BE2C (cell line): ENCODE measurements around the gene SELENOM.
A peak's percentile ranks its signal among the peaks of the same experiment; 100 is the strongest.

ENCODE experiments used
- DNase-seq: peaks from one replicate; pipeline ENCODE4 v3.0.0-alpha.2; 2020
- H3K27me3 ChIP-seq: fragments of 250-450 bp; sonication (Bioruptor Pico); 2 replicates; pipeline ENCODE4 v1.5.1; 2020; ENCODE audit warnings: mild to moderate bottlenecking
- H3K36me3 ChIP-seq: fragments of 250-450 bp; sonication (Bioruptor Pico); 2 replicates; pipeline ENCODE4 v1.5.1; 2020; ENCODE audit warnings: mild to moderate bottlenecking
- H3K4me1 ChIP-seq: fragments of 250-450 bp; sonication (Bioruptor Pico); 2 replicates; pipeline ENCODE4 v1.5.1; 2020
- H3K4me3 ChIP-seq: 2 replicates; pipeline ENCODE4 v1.5.1; 2011; ENCODE audit warnings: low read depth, low read length
- H3K9me3 ChIP-seq: fragments of 250-450 bp; sonication (Bioruptor Pico); 2 replicates; pipeline ENCODE4 v1.5.1; 2020
- TF ChIP-seq, protein P1 (sequence below): IDR thresholded peaks from 2 replicates; pipeline ENCODE4 v1.5.1; 2012; ENCODE audit warnings: mild to moderate bottlenecking, low read depth, low read length

SELENOM gene

DNA sequence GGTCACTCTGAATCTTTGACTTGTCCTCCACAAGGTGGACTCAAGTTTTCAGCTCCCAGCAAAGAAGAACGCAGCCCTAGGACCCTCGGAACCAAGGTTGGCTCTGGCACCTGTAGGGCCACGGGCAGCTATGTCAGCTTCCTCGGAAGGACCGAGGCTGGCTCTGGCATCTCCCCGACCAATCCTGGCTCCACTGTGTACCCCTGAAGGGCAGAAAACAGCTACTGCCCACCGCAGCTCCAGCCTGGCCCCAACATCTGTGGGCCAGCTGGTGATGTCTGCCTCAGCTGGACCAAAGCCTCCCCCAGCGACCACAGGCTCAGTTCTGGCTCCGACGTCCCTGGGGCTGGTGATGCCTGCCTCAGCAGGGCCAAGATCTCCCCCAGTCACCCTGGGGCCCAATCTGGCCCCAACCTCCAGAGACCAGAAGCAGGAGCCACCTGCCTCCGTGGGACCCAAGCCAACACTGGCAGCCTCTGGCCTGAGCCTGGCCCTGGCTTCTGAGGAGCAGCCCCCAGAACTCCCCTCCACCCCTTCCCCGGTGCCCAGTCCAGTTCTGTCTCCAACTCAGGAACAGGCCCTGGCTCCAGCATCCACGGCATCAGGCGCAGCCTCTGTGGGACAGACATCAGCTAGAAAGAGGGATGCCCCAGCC lies 17.6 kb upstream of the SELENOM start:
- no peaks in the 10 kb centered on the region for H3K36me3 ChIP-seq
- no peaks in the 10 kb centered on the region for H3K9me3 ChIP-seq
- peak; percentile 54 for DNase-seq
- TF ChIP-seq, protein P1, sequence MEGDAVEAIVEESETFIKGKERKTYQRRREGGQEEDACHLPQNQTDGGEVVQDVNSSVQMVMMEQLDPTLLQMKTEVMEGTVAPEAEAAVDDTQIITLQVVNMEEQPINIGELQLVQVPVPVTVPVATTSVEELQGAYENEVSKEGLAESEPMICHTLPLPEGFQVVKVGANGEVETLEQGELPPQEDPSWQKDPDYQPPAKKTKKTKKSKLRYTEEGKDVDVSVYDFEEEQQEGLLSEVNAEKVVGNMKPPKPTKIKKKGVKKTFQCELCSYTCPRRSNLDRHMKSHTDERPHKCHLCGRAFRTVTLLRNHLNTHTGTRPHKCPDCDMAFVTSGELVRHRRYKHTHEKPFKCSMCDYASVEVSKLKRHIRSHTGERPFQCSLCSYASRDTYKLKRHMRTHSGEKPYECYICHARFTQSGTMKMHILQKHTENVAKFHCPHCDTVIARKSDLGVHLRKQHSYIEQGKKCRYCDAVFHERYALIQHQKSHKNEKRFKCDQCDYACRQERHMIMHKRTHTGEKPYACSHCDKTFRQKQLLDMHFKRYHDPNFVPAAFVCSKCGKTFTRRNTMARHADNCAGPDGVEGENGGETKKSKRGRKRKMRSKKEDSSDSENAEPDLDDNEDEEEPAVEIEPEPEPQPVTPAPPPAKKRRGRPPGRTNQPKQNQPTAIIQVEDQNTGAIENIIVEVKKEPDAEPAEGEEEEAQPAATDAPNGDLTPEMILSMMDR, result no peak
- peaks cover 15% of the 10 kb centered on the region for H3K4me1 ChIP-seq
- H3K27me3 ChIP-seq, result no peaks in the 10 kb centered on the region
- no peak overlapping the region for H3K4me3 ChIP-seq

DNA sequence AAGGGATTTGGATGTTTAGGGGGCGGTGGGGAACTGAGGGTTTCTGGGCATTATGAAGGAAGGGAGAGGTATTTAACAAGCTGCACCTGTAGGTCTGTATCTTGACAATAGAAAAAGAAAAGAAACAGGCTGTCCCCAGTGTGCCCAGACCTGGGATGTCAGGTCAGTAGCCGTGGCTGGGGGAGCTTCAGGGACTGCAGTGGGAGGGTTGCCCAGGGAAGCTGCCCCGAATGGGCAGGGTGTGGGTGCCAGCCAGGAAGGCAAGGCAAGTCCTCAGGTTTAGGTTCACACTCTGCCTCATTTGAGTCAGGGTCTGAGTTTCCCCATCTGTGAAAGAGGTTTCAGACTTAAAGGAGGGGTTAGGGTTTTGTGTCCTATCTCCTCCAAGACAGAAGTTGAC lies 16.9 kb upstream of the SELENOM start:
- TF ChIP-seq, protein P1, result no peak
- H3K36me3 ChIP-seq, result no peaks in the 10 kb centered on the region
- no peak for DNase-seq
- no peak overlapping the region for H3K4me3 ChIP-seq
- H3K4me1 ChIP-seq, result peaks cover 15% of the 10 kb centered on the region
- no peaks in the 10 kb centered on the region for H3K9me3 ChIP-seq
- no peaks in the 10 kb centered on the region for H3K27me3 ChIP-seq

DNA sequence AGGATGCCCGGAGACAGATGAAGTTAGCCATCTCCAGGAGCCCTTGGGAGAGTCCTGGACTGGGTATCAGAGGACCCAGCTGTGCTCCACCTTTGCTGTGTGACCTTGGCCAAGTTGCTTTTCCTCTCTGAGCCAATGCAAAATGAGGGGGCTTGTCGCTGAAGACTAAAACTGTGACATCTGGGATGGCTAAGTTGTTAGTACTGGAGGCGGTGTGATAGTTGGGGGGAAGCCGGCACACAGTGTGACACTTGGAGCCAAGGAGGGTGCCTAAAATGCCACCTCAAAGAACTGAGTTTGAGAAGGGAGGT lies 15.9 kb upstream of the SELENOM start:
- Histone ChIP-seq H3K9me3 (no peaks in the 10 kb centered on the region), H3K4me1 (peaks cover 15% of the 10 kb centered on the region), H3K36me3 (no peaks in the 10 kb centered on the region), H3K4me3 (peak overlapping the region; percentile 61), H3K27me3 (no peaks in the 10 kb centered on the region)
- no peak for DNase-seq
- TF ChIP-seq, protein P1, result no peak

DNA sequence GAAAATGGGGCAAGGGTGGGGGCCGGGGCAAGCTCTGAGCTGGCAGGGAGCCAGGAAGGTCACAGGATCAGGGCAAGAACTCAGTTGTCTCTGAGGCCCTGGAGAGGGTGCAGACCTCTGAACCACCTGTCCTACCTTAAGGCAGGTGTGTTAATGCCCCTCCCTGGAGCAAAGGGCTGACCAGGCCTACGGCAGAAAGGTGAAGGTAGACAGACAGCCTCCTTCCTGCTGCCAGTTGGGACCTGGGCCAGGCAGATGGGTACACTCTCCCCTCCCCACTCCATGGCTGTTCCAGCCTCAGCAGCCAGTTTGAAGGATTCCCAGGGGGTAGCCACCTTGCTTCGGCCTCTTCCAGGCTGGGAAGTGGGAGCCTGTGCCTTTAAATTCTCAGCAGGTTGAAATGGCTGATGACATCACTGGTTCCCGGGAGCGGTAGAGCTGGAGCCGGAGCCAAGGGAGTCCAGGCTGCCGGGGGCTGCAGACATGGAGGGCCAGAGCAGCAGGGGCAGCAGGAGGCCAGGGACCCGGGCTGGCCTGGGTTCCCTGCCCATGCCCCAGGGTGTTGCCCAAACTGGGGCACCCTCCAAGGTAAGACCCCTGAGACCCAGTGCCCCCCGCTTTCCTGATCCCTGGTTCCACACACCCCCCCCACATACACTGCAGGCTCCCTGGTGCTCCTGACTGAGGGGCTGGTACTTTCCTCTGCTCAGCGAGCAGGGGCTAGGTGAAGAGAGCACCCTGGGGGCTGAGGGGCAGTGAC lies 15.3 kb upstream of the SELENOM start, which contains the start of gene INPP5J:
TSS of gene INPP5J (plus strand) at position 435 of the 760 bp plus-strand sequence. CDS start at position 484, 49 bp downstream.
- TF ChIP-seq, protein P1, result no peak
- H3K4me3 ChIP-seq, result peak within 1 kb of the TSS; percentile 61
- peak; percentile 73 for DNase-seq

DNA sequence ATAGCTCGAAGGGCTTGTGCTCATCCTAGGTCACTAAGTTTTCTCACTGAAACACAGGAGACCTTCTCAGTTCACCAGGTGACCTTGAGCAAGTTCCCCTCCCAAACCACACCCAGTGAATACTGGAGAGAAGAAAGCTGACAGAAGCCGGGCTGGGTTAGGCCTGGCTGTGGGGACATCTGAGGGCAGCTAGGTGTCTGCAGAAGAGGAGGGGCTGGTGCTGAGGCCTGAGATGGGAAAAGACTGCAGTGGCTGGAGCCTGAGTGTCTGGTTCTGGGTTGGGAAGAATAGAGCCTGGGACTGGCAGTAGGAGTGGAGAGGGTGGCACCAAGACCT lies 14.8 kb upstream of the SELENOM start:
- Histone ChIP-seq H3K9me3 (no peaks in the 10 kb centered on the region), H3K27me3 (no peaks in the 10 kb centered on the region), H3K4me1 (peaks cover 8% of the 10 kb centered on the region), H3K36me3 (no peaks in the 10 kb centered on the region), H3K4me3 (no peak overlapping the region)
- no peak for DNase-seq
- TF ChIP-seq, protein P1, result no peak

More for the DNA sequence above, 15.3 kb upstream of the SELENOM start, which contains the start of gene INPP5J:
- Histone ChIP-seq H3K9me3 (no peaks in the 10 kb centered on the region), H3K36me3 (no peaks in the 10 kb centered on the region), H3K27me3 (no peaks in the 10 kb centered on the region), H3K4me1 (peaks cover 10% of the 10 kb centered on the region)

DNA sequence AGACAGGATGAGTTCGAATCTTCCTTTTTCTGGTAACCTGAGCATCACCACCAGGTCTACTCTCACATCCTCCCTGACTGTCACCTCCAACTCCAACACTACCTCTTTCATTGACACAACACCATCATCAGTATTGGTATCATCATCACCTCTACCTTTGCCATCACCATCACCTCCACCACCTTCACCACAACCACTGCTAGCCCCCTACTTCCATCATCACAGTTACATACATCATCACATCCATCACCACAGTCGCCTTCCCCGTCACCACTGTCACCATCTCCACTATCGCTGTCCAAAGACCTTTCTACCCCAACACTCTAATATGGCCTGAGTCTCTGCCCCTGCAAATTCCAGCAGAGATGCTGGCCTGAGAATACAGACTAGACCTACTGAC lies 14.0 kb upstream of the SELENOM start:
- H3K4me1 ChIP-seq, result peaks cover under 1% of the 10 kb centered on the region; the same call in 1 of the 2 replicates
- no peak for DNase-seq
- no peaks in the 10 kb centered on the region for H3K27me3 ChIP-seq
- no peaks in the 10 kb centered on the region for H3K36me3 ChIP-seq
- TF ChIP-seq, protein P1, result no peak
- H3K9me3 ChIP-seq, result no peaks in the 10 kb centered on the region
- no peak overlapping the region for H3K4me3 ChIP-seq
